Esophagus mucosa (tissue), 1 donor: Measurements from ENCODE around the gene GJC3. TPM values are rescaled to one million over a fixed set of nuclear protein-coding genes. Genes with fewer than 3 reads are reported as not detected.
A peak's percentile ranks its signal among the peaks of the same experiment; 100 is the strongest.
"Not testable (repeated sequence)": the region's sequence is repeated elsewhere in the genome, so short reads cannot be mapped to it uniquely, and the experiment has no call there.

ENCODE experiments used
- ATAC-seq: fragments of 200-7000 bp; cut with Tn5 transposase; one replicate; pipeline ENCODE4 v1.9.1; 2020
- total RNA-seq: library from RNA; stranded (reverse); gene quantifications from one replicate; pipeline ENCODE4 v1.2.4, GENCODE V29; 2023
- donor health status: DM: yes; HTN: yes; CAD: no.

GJC3 gene
- total RNA-seq, 1 donor from 2014 or later: 0.20 TPM

DNA sequence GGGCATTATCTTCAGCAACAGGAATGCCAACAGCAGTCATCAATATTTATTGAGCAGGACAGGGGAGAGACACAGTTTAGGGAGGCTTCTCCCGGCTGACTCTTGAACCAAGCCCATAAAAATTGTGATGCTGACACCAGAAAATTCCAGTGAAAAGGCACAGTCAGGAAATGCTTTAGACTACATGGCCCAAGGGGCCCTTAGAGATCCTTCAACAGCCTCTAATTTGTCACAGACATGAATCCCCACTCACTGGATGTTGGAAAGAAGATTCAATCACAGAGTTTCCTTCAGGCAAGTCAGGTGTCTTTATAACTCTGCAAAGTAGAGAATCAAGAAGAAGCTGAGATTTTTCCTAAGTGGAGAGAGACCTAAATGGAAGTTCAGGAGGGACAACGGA lies 1.2 kb downstream of the GJC3 start:
- ATAC-seq: no peak

DNA sequence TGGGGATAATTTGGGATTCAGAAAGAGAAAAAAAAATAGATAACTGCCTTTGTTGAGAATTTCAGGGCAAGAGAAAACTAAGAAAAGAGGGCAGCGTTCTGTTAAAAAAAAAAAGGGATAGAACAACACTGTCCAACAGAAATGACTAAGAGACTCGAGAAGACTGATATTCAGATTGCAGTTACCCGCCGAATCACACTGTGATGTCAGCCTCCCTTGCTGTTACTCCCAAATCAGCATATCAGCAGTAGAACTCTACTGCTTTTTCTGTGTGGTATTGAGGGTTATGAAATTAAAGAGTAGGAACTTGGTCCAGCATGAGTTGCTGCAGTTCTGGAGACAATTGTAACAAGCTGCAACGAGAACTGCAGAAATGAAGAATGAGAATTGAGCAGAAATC lies 1.9 kb downstream of the GJC3 start:
- ATAC-seq: no peak

DNA sequence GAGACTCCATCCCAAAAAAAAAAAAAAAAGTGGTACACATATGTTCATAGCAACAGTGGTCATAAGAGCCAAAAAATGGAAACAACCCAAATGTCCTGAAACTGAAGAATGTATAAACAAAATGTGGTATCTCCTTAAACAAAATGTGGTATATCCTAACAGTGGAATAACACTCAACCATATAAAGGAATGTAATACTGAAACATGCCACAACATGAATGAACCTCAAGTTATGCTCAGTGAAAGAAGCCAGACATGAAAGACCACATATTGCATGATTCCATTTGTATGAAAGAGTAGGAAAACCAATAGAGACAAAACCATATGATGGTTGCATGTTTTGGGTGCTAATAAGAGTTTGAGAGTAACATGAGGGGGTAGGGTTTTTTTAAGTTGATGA lies 3.1 kb downstream of the GJC3 start:
- ATAC-seq: peak; percentile 56

DNA sequence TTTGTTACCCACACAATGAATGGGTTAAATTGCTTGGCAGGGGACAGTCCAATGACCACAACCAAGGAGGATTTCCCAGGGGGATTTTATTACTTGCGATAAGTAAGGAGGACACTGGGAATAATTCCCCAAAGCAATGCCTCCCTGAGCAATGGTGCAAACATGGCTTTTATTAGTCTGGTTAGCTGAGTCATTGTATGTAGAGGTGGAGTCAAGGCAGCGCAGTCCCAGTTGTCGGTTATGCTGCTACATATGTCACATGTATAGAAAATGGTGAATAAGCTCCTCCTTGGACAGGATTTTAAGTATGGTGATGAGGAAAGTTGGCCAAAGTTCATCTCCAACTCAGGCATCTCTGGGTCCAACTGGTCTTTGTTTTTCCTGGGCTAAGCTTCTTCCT lies 6.2 kb downstream of the GJC3 start:
- ATAC-seq: no peak

DNA sequence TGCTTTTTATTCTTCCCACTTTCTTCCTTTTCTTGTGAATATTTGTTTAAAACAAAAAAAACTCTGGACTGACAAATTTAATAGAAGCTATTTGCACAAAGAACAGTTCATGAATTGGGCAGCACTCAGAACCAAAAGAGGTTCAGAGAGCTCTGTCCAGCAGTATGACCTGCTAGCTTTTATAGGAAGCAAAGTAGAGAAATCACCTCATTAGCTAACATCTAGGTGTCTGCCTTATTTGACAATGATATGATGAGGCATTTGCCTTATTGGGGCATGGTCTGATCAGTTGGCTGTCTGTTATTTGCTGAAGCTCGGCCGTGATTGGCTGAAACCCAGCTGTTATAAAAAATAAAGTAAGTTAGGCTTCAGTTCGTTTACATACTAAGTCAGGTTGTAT lies 9.3 kb downstream of the GJC3 start:
- no peak for ATAC-seq

DNA sequence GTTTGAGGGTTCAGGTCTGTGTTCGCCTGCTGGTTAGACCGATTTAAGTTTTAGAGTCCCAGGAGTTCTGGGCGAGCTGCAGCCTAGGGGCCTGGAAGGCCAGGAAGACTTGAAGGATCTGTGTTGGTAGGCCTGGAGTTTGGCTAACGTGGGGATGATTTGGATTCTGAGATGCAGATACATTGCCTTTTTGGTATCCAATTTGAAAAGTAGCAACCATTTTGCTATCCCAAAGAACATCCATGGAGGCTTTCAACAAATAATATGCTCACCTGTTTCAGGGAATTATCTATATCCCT lies 9.7 kb downstream of the GJC3 start:
- ATAC-seq: no peak

DNA sequence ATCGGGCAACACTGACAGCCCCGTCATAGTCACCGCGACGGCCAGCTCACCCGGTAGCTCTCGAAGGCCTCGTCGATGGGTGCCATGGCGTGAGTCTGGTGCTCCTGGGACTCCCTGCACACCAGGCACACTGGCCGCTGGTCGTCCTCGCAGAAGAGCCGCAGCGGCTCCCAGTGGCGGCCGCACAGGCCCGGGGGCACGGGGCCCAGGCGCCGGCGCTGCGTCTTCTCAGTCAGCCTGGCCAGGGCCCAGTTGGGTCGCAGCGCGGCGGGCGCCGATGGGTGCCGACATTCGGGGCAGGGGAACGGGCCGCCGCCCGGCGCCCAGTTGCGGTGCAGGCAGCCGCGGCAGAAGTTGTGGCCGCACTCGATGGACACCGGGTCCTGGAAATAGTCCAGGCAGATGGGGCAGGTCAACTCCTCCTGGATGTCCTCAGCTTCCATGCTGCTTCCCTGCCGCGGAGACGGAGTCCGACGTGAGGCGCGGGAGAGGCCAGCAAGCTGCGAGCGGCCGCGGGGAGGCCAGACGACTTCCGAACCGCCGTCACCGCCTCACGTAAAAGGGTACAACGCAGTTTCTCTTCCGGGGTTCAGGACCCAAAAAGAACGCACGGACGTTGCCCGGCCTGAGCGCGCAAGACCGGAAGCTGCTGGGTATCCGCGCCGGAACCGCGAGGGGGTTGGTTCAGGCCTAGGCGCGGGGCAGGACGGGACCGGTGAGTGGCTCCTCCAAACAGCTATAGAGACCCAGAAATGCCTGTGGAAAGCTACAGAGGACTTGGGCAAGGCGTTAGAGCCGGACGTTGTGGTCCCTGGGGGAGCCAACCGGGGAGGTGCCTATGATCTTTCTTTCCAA lies 10.2 kb downstream of the GJC3 start, which contains the start of gene TRIM4:
Gene TRIM4, minus strand, starts transcription at position 572 of the 855 bp plus-strand sequence. Its CDS starts 129 bp downstream, at position 443.
- ATAC-seq: peak; percentile 99

DNA sequence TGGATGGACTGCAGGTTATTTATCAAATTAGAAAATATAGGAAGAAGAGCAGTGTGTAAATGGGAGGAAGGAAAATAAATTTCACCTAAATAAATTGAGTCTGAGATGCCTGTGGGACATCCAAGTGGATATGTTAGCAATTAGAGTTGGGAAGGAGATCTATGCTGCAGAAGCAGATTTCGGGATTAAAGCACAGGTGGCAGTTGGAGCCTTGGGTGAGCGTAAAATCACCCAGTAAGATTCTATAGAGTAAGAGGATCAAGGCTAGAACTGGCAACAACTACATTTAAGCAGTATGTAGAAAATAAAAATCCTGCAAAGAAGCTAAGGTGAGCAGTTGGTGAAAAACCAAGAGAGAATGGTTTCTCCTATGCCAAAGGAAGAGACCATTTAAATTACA lies 18.4 kb downstream of the GJC3 start:
- ATAC-seq: no peak

DNA sequence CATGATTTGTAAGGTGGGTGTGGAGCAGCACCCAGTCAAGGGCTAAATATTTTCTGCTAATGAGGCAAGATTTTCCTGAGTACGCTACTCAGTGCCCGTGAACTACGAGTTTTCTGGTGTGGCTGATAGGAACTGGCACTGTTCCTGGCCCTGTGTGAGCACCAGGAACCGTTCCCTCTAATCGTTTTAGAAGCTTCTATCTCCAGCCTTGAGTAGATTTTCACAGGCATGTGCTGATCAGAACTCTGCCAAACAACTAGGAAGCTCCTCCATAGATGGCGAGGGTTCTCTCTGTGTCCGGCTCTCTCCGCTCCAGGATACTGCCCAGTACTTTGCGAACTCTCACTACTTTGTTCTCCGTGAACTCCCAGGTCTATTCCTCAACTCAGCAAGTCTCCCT lies 27.8 kb downstream of the GJC3 start:
- no peak for ATAC-seq

DNA sequence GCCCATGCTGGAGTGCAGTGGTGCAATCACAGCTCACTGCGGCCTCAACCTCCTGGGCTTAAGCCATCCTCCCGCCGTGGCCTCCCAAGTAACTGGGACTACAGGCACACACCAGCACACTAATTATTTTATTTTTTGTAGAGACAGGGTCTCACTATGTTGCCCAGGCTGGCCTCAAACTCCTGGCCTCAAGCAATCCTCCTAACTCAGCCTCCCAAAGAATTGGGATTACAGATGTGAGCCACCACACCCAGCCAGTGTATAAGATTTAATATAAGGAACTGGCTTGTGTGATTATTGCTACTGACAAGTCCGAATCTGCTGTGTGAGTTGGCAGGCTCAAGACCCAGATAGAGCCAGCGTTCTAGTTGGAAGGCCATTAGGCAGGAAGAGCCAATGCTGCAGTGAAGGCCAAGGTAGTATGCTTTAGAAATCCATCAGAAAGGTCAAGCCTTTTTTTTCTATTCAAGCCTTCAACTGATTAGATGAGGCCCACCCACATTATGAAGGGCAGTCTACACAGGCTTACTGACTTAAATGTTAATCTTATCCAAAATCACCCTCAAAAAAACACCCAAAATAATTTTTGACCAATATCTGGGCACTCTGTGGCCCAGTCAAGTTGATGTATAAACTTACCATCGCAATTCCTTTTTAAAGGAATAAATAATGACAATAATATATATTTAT lies 29.4 kb downstream of the GJC3 start:
- no peak for ATAC-seq

DNA sequence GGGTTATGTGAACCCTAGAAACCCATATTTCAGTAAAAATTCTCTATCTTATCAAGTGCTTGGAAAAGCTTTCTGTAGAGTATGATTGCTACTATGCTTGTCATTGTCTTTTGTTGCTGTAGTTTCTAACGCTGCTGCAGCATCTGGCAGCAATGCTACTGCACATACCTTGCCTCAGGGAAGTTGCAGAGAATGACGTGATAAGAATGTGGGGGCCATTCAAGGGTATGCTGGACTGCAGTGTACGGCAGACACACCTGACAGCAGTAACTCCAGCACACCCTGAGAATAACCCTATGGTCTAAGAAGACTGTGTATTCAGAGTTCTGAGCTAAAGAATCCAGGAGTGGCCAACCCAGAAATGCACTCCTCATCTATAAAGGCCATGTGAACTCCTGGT lies 30.6 kb downstream of the GJC3 start:
- ATAC-seq: no peak

DNA sequence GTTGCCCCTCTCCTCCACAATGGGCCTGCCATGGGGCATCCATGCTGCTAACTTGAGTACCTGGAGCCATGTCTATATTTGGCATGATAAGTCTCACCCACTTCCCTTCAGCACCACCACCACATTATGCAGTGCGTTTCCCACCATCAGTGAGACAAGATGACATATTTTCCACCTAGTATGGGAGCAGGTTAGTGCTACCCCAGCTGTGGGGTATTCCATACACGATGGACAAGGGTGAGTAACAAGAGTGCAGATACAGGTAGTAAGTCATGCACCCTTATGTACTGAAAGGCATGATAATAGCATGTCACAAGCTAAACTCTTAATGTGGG lies 31.4 kb downstream of the GJC3 start:
- ATAC-seq: no peak

DNA sequence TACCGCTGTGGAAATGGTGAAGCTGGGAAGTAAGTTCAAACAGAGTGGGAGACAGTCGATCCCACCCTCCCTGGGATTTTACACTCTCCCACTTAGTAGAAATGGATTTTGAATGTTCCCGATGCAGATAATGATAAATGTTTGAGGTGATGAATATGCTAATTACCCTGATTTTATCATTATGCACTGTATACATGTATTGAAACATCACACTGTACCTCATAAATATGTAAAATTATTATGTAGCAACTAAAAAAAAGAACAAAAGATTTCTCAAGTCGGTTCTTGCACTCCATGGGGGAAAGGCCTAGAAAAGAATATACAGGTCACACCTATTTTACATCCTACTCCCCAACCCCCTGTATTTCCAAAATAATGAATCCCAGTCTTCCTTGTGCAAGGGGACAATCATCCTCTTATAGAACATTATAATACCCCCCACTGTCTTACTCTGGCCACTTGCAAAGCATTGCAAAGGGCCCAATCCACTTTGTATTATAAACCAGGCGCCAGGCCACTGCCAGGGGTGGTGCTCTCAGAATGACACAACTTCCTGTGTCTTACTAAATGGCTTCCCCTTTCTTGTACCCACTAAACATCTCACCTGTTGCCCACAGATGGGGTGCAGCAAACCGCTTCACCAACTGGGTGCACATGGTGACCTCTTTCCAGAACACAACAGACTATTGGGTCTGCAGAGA lies 31.9 kb downstream of the GJC3 start:
- no peak for ATAC-seq

DNA sequence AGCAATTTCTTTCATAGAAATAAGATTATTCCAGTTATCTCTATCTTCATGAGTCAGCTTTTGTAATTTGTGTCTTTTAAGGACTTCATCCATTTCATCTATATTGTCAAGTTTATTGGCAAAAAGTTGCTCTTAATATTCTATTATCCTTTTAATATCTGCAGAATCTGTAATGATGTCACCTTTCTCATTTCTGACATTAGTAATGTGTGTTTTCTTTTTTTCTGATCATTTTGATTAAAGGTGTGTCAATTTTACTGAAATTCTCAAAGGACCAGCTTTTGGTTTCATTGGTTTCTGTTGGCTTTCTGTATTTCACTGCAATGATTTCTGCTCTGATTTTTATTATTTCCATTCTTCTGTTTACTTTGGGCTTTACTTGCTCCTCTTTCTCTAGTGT lies 34.7 kb downstream of the GJC3 start:
- ATAC-seq: no peak

DNA sequence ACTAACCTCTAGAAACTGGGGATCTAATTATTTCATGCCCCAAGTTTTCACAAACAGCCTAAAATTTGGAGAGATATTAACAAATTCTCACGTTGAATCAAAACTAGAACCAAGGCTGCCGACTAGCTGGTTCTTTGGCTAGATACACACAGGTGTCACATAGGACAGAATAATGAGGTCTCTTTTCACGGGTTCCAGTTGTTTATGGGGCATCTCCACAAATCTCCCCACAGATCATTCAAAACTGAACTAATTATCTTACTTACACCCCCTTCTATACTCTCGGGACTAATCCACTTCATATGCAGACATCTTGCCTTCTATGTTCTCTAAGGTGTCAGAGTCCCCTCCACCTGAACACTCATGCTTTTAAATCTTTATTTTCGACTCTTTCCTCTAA lies 36.1 kb downstream of the GJC3 start:
- no peak for ATAC-seq

DNA sequence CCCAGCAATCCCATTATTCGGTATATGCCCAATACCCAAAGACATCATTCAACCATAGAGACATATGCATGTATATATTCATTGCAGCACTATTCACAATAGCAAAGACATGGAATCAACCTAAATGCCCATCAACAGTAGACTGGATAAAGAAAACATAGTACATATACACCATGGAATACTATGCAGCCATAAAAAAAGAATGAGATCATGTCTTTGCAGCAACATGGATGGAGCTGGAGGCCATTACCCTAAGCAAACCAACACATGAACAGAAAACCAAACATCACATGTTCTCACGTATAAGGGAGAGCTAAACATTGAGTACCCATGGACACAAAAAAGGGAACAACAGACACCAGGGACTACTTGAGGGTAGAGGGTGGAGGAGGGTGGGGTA lies 39.1 kb downstream of the GJC3 start:
- ATAC-seq: not testable (repeated sequence)

DNA sequence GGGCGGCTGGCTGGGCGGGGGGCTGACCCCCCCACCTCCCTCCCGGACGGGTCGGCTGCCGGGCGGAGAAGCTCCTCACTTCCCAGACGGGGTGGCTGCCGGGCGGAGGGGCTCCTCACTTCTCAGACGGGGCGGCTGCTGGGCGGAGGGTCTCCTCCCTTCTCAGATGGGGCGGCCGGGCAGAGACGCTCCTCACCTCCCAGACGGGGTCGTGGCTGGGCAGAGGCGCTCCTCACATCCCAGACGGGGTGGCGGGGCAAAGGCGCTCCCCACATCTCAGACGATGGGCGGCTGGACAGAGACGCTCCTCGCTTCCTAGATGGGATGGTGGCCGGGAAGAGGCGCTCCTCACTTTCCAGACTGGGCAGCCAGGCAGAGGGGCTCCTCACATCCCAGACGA lies 41.1 kb downstream of the GJC3 start:
- not testable (repeated sequence) for ATAC-seq

DNA sequence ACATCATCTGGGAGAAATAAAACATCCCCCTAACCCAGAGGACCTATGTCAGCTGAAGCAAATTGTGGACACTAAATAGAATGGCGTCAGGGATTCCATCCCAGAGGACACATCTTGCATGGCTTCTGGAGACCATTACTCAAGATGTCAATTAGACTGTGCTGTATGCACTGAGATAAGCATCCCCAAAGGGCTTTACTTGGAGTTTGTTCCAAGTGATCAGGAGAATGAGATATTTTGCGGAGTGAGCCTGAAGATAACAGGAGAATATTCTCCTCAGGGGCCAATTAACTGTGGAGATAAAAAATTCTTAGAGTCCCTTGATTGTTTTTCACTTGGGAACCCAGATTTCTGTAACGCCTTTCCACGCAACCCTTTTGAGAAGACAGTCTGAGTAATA lies 48.0 kb downstream of the GJC3 start:
- ATAC-seq: no peak

DNA sequence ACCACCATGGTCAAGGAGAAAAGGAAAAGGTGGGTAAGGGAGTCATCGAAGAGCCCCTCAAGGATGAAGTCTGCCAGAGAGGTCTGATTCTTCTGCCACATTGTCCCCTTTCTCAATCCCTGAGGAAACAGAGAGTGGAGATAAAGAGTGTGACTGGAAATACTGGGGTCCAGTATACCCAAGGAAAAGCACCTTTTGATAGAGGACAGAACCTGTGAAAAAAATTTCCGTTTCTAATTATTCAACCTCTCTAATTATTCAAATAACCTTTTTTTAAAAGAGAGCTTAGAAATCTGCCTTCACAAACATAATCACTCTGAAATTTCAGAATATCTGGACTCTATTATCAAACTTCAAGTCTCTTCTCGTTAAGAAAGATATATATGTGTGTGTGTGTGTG lies 52.5 kb downstream of the GJC3 start, which contains the start of gene OR2AE1:
Gene OR2AE1, minus strand, starts transcription at position 101 of the 400 bp plus-strand sequence. Its CDS starts 0 bp downstream, at position 101.
- ATAC-seq: no peak

DNA sequence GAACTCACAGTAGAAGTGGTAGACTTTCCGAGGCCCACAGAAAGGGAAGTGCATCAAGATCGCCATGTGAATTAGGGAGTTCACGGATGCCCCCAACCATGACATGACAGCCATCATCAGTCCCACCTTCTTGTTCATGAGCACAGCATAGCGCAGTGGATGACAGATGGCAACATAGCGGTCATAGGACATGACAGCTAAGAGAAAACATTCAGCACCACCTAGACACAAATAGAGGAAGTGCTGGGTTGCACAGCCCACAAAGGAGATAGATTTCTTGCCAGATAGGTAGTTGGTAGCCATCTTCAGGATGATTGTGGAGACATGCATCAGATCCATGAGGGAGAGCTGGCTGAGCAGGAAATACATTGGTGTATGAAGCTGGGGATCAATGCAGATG lies 52.9 kb downstream of the GJC3 start:
- no peak for ATAC-seq
